Stomach smooth muscle (tissue), 2 donors: ENCODE measurements around the gene DCXR.
"Not testable (repeated sequence)": the region's sequence is repeated elsewhere in the genome, so short reads cannot be mapped to it uniquely, and the experiment has no call there.

Experiments used
- H3K27ac ChIP-seq: one replicate; pipeline ENCODE4 v1.7.0; 2013; ENCODE audit warnings: mild to moderate bottlenecking, low read length, inconsistent platforms
- H3K27me3 ChIP-seq, 2 donors: one replicate each; pipeline ENCODE4 v1.7.0; 2013; ENCODE audit warnings: low read length in 2 of 2; ENCODE audit not compliant: insufficient read depth in 2 of 2, control insufficient read depth in 1 of 2
- H3K36me3 ChIP-seq, 2 donors: one replicate each; pipeline ENCODE4 v1.7.0; 2013; ENCODE audit warnings: low read length in 2 of 2; ENCODE audit not compliant: control insufficient read depth in 2 of 2, insufficient read depth in 2 of 2
- H3K4me1 ChIP-seq: one replicate; pipeline ENCODE4 v1.7.0; 2013; ENCODE audit warnings: low read length; ENCODE audit not compliant: control insufficient read depth, insufficient read depth
- H3K4me3 ChIP-seq, 2 donors: one replicate each; pipeline ENCODE4 v1.7.0; 2013; ENCODE audit warnings: low read length in 2 of 2
- H3K9ac ChIP-seq, 2 donors: one replicate each; pipeline ENCODE4 v1.7.0; 2013; ENCODE audit warnings: low read length in 2 of 2, mild to moderate bottlenecking in 1 of 2
- H3K9me3 ChIP-seq, 2 donors: one replicate each; pipeline ENCODE4 v1.7.0; 2013; ENCODE audit warnings: low read length in 2 of 2; ENCODE audit not compliant: control insufficient read depth in 2 of 2
- donor health status: healthy.
- donor health status: Pancreatic carcinoma.

The DCXR gene

DNA sequence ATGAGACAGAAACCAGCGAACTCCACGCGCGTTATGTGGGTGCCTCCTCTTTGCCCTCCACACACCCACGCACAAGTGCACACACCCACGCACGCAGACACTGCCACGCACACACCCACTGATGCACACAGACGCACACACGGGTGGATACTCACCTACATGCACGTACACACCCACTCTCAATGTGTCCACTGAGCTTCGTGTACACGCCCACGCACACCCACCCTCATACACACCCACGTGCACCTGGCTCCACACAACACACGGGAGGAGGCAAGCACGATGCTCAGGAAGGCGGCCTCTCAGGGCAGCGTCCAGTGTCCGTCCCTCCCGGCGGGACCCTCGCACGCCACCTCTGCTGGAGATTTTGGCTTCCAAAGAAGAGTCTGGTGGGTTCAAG is 9.9 kb upstream of the DCXR start:
- H3K4me1 ChIP-seq, result peaks cover 17% of the 10 kb centered on the region
- no peaks in the 10 kb centered on the region for H3K27me3 ChIP-seq
- peaks cover 7 to 14% of the 10 kb centered on the region in 2 donors for H3K36me3 ChIP-seq

DNA sequence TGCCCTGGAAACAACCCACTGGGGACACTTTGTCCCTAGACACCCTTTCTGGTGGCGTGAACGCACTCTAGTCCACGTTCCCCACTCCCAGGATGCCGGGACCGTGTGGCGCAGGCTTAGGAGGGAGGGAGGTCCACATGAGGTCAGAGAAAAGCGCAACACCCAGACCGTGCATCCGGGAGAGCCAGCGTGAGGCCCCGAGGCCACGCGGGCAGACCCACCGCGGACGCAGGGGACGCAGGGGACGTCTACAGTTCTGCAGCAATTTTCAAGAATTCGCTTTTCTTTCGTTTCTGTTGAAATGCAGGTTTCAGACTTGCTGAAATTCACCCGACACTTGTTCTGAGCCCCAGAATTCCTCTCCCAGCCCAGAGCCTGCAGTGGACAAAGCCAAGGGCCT is 9.4 kb upstream of the DCXR start:
- H3K27me3 ChIP-seq, result no peaks in the 10 kb centered on the region
- no peak overlapping the region for H3K27ac ChIP-seq
- H3K9ac ChIP-seq, result no peak overlapping the region
- H3K36me3 ChIP-seq, result peaks cover 7 to 14% of the 10 kb centered on the region in 2 donors
- no peak overlapping the region for H3K4me3 ChIP-seq
- no peaks in the 10 kb centered on the region for H3K9me3 ChIP-seq
- peaks cover 14% of the 10 kb centered on the region for H3K4me1 ChIP-seq

More for the DNA sequence above, 9.9 kb upstream of the DCXR start:
- no peak overlapping the region for H3K27ac ChIP-seq
- H3K4me3 ChIP-seq, result no peak overlapping the region
- H3K9ac ChIP-seq, result no peak overlapping the region
- H3K9me3 ChIP-seq, result no peaks in the 10 kb centered on the region

DNA sequence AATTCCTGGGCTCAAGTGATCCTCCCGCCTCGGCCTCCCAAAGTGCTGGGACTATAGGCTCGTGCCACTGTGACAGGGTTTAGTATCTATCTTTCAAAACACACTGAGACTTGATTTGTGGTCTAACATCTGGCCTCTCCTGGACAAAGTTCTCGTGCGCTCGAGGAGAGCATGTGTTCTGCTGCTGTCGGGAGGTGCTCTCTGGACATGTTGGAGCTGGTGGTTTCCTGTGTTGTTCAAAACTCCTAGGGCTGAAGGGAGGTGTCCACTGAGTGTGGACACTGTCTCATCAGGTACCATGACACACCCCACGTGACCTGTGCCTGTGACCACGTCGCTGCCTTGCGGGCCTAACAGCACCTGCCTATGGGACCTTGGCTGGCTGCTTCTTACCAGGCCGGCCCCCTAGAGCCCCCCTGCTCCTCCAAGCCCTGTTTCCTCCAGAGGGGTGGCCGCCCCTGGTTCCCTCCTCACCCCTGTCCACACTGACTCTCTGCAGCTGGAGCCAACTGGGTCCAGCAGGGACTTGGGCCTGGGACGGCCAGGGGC is 8.5 kb upstream of the DCXR start:
- Histone ChIP-seq H3K27ac (no peak overlapping the region), H3K4me3 (no peak overlapping the region), H3K36me3 (peaks cover 7 to 14% of the 10 kb centered on the region in 2 donors), H3K9me3 (no peaks in the 10 kb centered on the region), H3K27me3 (no peaks in the 10 kb centered on the region), H3K9ac (no peak overlapping the region), H3K4me1 (peaks cover 13% of the 10 kb centered on the region)

DNA sequence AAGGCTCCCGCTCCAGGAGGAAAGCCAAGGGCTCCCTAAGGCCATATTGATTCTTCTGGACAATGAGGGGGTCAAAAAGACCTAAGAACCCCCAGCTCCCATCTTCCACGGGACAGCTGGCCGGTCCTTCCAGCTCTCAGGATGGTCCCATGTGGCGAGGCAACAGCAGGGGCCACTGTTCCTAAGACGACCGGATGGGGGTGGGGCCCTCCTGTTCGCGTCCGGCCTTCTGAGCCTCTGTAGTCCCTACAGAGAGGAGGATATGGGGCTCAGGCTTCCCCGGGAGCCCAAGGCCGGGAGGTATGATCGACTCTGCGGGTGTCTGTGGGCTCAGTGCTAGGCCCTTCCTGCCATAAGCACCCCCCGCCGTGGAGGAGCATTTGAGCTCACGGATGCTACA is 6.0 kb upstream of the DCXR start:
- H3K9me3 ChIP-seq, result no peaks in the 10 kb centered on the region
- H3K36me3 ChIP-seq, result peaks cover 7 to 8% of the 10 kb centered on the region in 2 donors
- H3K9ac ChIP-seq, result no peak overlapping the region
- H3K4me1 ChIP-seq, result no peaks in the 10 kb centered on the region
- H3K27me3 ChIP-seq, result no peaks in the 10 kb centered on the region
- no peak overlapping the region for H3K4me3 ChIP-seq
- H3K27ac ChIP-seq, result no peak overlapping the region

DNA sequence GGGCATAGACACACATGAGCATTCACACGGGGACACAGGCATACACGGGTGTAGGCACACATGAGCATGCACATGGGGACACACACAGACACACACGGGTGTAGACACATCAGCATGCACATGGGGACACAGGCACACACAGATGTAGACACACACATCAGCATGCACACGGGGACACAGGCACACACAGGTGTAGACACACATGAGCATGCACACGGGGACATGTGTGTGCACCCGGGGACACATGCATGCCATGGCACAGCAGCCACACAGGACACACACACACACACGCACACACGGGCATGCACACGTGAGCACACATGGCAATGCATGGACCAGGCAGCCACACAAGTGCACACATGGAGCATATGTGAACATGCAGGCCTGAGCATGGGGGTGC is 5.2 kb upstream of the DCXR start:
- Histone ChIP-seq H3K27ac (no peak overlapping the region), H3K36me3 (peaks cover 4 to 6% of the 10 kb centered on the region in 2 donors), H3K27me3 (no peaks in the 10 kb centered on the region), H3K9me3 (no peaks in the 10 kb centered on the region), H3K4me1 (peaks cover 4% of the 10 kb centered on the region), H3K9ac (no peak overlapping the region), H3K4me3 (no peak overlapping the region)

DNA sequence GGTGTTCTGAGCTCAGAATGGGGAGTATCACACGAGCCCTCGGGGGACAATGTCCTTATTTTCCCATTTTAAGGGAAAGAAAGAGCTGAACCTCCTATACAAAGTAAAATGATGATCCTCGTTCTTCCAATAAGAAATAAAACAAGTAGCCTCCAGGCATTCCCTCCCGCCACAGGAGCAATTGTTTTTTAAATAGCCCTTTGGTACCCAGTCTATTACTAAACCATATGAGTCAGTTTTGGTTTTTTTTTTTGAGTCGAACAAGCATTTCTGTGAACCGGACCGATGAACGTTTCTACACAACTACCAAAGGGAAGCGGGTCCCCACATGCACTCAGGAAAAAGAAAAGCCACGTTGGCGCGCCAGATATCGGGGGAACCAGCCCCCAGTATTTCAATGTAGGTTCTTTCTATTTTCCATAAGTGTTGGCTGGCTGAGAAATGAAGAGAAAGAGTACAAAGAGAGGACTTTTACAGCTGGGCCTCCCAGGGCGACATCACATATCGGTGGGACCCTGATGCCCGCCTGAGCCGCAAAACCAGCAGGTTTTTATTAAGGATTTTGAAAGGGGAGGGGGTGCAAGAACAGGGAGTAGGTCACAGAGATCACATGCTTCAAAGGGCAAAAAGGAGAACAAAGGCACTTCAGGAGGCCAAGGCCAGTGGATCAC is 3.8 kb upstream of the DCXR start:
- no peak overlapping the region for H3K9ac ChIP-seq
- H3K4me3 ChIP-seq, result no peak overlapping the region
- no peaks in the 10 kb centered on the region for H3K36me3 ChIP-seq
- no peak overlapping the region for H3K27ac ChIP-seq
- peaks cover 17% of the 10 kb centered on the region for H3K4me1 ChIP-seq
- H3K27me3 ChIP-seq, result no peaks in the 10 kb centered on the region
- no peaks in the 10 kb centered on the region for H3K9me3 ChIP-seq

DNA sequence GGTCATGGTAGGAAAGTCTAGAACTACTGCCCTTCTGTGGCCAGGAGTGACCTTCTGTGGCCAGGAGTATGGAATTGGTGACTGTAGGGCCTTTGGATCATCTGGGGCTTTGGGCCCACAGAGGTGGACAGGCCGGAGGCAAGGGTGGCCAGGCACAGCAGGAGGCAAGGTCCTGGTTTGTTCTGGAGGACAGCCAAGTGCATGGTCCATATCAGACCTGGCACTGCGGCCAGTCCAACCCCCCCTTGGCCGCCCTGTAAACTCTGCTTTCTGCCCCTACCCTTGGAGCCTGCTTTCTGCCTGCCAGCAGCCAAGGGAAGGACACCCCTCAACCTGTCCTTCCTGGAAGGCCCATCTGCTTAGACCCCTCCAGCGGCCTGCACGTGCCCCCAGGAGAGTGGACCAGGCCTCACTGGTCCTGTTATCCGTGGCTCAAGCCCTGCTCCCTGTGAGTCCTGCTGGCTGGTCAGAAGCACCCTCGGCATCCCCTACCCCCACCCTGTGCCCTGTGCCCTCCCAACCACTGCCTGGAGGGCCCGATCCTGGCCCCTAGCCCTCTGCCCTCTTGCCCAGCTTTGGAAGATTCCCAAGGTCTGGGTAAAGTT is 2.3 kb upstream of the DCXR start:
- Histone ChIP-seq H3K27ac (no peak overlapping the region), H3K36me3 (no peaks in the 10 kb centered on the region), H3K9me3 (no peaks in the 10 kb centered on the region), H3K4me1 (peaks cover 25% of the 10 kb centered on the region), H3K4me3 (no peak overlapping the region), H3K9ac (no peak overlapping the region), H3K27me3 (no peaks in the 10 kb centered on the region)

DNA sequence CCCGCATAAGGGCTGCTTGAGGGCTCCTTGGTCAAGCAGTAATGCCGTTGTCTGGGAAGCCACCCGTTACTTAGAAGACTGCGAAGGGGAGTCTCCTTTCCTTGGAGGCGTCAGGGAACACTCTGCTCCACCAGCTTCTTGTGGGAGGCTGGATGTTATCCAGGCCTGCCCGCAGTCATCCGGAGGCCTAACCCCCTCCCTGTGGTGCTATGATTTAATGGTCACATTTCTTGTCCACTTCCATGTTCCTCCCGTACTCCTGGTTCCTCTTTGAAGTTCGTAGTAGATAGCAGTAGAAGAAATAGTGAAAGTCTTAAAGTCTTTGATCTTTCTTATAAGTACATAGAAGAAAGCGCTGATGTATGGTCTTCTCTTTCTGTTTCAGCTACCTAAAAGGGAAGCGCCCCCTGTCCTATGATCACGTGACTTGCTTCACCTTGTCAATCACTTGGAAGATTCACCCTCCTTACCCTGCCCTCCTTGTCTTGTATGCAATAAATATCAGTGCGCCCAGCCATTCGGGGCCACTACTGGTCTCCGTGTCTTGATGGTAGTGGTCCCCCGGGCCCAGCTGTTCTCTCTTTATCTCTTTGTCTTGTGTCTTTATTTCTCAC is 1.4 kb upstream of the DCXR start:
- H3K9ac ChIP-seq, H3K27ac ChIP-seq, H3K27me3 ChIP-seq, H3K4me3 ChIP-seq, H3K36me3 ChIP-seq, H3K9me3 ChIP-seq: not testable (repeated sequence)
- H3K4me1 ChIP-seq, result peaks cover 25% of the 10 kb centered on the region

DNA sequence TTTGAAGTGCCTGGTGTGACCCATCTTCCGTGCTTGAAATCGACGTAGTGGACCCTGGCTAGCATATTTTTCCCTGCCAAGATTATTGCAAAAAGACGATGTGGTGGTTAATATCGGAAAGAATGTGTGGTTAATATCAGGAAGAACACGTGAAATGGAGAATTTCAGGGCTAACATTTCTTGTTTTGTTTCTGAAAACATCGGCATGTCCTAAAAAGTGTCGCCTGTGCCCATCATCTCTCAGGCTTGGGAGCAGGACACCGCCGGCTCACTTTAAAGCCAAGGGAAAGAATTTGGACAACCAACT is 345 bp upstream of the DCXR start:
- Histone ChIP-seq H3K9me3 (no peaks in the 10 kb centered on the region), H3K4me1 (peaks cover 25% of the 10 kb centered on the region), H3K27me3 (peaks cover 0 to 4% of the 10 kb centered on the region in 2 donors), H3K36me3 (no peaks in the 10 kb centered on the region), H3K4me3 (peak overlapping the region; percentile 48 to 81), H3K9ac (peak overlapping the region in 1 of 2 donors; percentile 73), H3K27ac (peak overlapping the region; percentile 88)

DNA sequence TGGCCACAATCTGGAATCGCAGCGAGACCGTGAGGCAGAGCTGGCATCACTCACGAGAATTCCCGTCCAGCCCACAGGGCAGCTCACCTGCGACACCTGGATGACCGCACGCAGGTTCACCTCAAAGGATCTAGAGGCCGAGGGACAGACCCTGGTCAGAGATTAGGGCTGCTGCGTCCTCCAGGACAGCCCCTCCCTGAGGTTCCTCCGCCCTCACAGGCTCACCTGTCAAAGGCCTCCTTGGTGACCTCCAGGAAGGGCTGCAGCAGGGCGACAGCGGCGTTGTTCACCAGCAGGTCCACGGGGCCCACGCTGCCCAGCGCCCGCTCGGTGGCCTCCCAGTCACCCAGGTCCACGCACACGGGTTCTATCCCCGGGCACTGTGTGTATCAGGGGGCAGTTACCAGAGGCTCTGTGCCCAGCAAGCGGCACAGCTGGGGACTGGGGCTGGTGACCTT is 834 bp downstream of the DCXR start:
- H3K27me3 ChIP-seq, result peaks cover 0 to 12% of the 10 kb centered on the region in 2 donors
- peak overlapping the region; percentile 82 to 92 for H3K9ac ChIP-seq
- H3K4me1 ChIP-seq, result peaks cover 33% of the 10 kb centered on the region
- H3K4me3 ChIP-seq, result peak overlapping the region; percentile 78 to 81
- H3K27ac ChIP-seq, result peak overlapping the region; percentile 88
- H3K9me3 ChIP-seq, result no peaks in the 10 kb centered on the region
- H3K36me3 ChIP-seq, result no peaks in the 10 kb centered on the region
